GM12801 (cell line): ENCODE results near the gene EDNRB.

Source experiments
- TF ChIP-seq, protein P1 (sequence below): IDR thresholded peaks from one replicate; pipeline ENCODE4 v1.5.1; 2011; ENCODE audit warnings: control low read depth; ENCODE audit not compliant: insufficient read length; ENCODE audit errors: extremely low read depth

EDNRB gene

DNA sequence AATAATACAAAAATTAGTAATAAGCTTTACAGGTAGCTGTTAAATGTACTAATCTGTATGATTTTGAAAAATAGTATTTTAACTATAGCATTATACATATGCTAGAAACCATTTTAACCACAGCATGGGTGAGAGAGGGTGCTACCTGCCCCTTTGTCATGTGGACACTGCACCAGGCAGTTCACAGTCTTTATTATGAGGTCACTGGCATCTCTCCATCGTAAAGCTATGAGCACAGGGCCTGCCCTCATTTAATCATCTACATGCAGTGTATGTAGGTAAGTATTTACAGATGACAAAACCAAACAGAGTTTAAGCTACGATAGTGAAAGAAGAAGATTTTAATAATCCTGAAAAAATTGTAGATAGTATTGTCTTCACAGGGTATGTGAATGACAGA, 21.7 kb downstream of the EDNRB start:
- TF ChIP-seq, protein P1, sequence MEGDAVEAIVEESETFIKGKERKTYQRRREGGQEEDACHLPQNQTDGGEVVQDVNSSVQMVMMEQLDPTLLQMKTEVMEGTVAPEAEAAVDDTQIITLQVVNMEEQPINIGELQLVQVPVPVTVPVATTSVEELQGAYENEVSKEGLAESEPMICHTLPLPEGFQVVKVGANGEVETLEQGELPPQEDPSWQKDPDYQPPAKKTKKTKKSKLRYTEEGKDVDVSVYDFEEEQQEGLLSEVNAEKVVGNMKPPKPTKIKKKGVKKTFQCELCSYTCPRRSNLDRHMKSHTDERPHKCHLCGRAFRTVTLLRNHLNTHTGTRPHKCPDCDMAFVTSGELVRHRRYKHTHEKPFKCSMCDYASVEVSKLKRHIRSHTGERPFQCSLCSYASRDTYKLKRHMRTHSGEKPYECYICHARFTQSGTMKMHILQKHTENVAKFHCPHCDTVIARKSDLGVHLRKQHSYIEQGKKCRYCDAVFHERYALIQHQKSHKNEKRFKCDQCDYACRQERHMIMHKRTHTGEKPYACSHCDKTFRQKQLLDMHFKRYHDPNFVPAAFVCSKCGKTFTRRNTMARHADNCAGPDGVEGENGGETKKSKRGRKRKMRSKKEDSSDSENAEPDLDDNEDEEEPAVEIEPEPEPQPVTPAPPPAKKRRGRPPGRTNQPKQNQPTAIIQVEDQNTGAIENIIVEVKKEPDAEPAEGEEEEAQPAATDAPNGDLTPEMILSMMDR, result no peak

GRCh38 chr13:77896536-77896935, 22.1 kb downstream of the EDNRB start:
- TF ChIP-seq, protein P1, result no peak

DNA sequence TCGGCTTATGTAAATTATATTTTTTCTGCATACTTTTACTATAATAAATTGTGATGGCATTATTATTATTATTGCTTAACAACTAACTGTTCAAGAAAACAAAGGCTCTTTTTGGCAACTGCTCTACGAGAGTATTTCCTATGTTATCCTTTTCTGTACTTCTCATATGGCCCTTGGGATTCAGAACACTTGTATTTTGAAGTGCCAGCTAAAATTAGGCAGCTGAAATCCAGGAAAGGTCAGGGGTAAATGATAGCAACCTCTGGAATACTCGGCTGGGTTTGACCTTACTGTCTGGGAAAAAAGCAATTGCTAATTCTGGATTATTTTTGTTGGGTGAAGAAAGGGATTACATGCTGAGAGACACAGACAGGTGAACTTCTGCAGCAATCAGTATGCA, 23.9 kb downstream of the EDNRB start:
- TF ChIP-seq, protein P1, result no peak

GRCh38 chr13:77893066-77893465, 25.6 kb downstream of the EDNRB start:
- TF ChIP-seq, protein P1, result no peak

- TF ChIP-seq, protein P1, result no peak
Observed at GRCh38 chr13:77892491-77892890, 26.1 kb downstream of the EDNRB start.

DNA sequence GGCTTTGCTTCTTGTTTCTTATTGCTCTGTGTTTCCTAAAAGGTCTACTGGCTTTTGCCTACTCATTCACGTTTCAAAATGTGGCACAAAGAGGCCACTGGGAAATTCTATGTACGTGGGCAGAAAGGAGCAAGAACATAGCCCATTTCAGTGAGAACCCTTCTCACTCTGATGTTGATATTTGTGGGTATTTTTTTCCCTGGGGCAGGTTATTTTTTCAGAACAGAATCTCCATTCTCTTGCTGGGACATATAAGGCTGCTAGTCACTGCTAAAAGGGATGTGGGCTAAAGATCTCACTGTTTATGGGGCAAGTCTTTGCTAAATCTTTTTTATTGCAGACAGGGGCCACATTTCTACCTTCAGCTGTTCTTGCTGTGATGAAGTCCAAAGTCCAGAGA, 27.1 kb downstream of the EDNRB start:
- TF ChIP-seq, protein P1, result no peak

DNA sequence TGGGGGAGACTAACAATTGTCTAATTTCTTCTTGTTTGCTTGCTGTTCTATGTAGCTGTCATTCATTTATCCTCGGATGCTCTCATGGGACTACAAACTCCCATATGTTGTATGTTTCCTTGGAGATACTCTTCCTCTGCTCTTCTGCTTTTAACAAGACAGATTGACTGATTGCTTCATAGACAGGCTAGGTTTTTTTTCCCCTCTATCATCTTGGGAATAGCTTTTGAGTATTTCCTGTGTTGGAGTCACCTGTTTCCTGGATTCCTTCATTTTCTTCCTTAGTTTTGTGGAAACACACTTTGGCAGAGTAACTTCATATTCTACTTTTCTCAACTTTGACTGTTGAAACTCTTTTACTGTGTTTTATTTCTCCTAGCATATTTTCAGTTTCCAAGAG, 27.6 kb downstream of the EDNRB start:
- TF ChIP-seq, protein P1, result no peak

DNA sequence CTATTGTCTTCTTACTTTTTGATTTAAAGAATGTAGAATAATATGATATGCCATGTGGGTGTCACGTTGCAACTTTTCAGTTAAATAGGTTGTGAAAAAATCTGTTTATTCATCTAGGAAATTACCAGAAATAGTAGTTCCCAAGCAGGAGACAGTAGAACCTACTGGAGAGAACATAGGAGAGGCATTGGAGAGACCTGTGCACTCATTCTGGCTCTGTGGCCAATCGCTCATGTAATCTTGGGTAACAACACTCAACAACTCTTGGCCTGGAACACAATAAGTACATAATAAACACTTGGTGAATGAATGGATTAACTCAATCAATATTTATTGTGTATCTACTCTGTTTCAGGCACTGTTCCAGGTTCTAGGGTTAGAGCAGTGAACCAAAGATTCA, 35.3 kb downstream of the EDNRB start:
- TF ChIP-seq, protein P1, result no peak
